ENCODE results near the gene CSRNP3. TPM values are rescaled to one million over a fixed set of nuclear protein-coding genes. Genes with fewer than 3 reads are reported as not detected.

The CSRNP3 gene
- total RNA-seq, 1 donor: 2.6 TPM

- H3K4me3 ChIP-seq (ENCODE audit: low read depth, low read length): no peak overlapping the region
- no peak for DNase-seq (ENCODE audit: low read depth)
- no peak for TF ChIP-seq CTCF (IDR thresholded peaks at IDR 0.05; ENCODE audit: insufficient read depth, low read depth, low read length)
These were observed 3.1 kb upstream of the CSRNP3 start for GRCh38 chr2:165466386-165466785.

GRCh38 chr2:165467921-165468320 lies 1.6 kb upstream of the CSRNP3 start:
- no peak overlapping the region for H3K4me3 ChIP-seq (ENCODE audit: low read depth, low read length)
- DNase-seq (ENCODE audit: low read depth): no peak
- no peak for TF ChIP-seq CTCF (IDR thresholded peaks at IDR 0.05; ENCODE audit: insufficient read depth, low read depth, low read length)

- no peak for DNase-seq (ENCODE audit: low read depth)
- no peak for TF ChIP-seq CTCF (IDR thresholded peaks at IDR 0.05; ENCODE audit: insufficient read depth, low read depth, low read length)
- H3K4me3 ChIP-seq (ENCODE audit: low read depth, low read length): peak overlapping the region; percentile 52
These were observed 863 bp downstream of the CSRNP3 start for GRCh38 chr2:165470361-165470760.

GRCh38 chr2:165471349-165471950 lies 2.0 kb downstream of the CSRNP3 start:
- H3K4me3 ChIP-seq (ENCODE audit: low read depth, low read length): no peak overlapping the region
- no peak for TF ChIP-seq CTCF (IDR thresholded peaks at IDR 0.05; ENCODE audit: insufficient read depth, low read depth, low read length)
- no peak for DNase-seq (ENCODE audit: low read depth)

- no peak overlapping the region for H3K4me3 ChIP-seq (ENCODE audit: low read depth, low read length)
- TF ChIP-seq CTCF (IDR thresholded peaks at IDR 0.05; ENCODE audit: insufficient read depth, low read depth, low read length): no peak
- DNase-seq (ENCODE audit: low read depth): no peak
These were observed 3.4 kb downstream of the CSRNP3 start for GRCh38 chr2:165472922-165473321.

- no peak for DNase-seq (ENCODE audit: low read depth)
- no peak overlapping the region for H3K4me3 ChIP-seq (ENCODE audit: low read depth, low read length)
- no peak for TF ChIP-seq CTCF (IDR thresholded peaks at IDR 0.05; ENCODE audit: insufficient read depth, low read depth, low read length)
These were observed 5.2 kb downstream of the CSRNP3 start for GRCh38 chr2:165474619-165475276.
